Suppressor macrophage treated with lipopolysaccharide for 4 hours (primary cell): Measurements from ENCODE around the gene BRD1.
"Not testable (repeated sequence)": the region's sequence is repeated elsewhere in the genome, so short reads cannot be mapped to it uniquely, and the experiment has no call there.

ENCODE experiments used
- DNase-seq: peaks from one replicate; pipeline ENCODE4 v3.0.0-alpha.2; 2020

BRD1 gene

GRCh38 chr22:49825944-49826602 lies 1.6 kb downstream of the BRD1 start:
- DNase-seq: peak; percentile 33

GRCh38 chr22:49825436-49825835 lies 2.2 kb downstream of the BRD1 start:
- DNase-seq: no peak

- no peak for DNase-seq
These were observed 2.7 kb downstream of the BRD1 start for GRCh38 chr22:49824936-49825335.

GRCh38 chr22:49824185-49824925 lies 3.3 kb downstream of the BRD1 start:
- DNase-seq: no peak

- no peak for DNase-seq
These were observed 4.2 kb downstream of the BRD1 start for GRCh38 chr22:49823289-49824045.

GRCh38 chr22:49821741-49822140 lies 5.9 kb downstream of the BRD1 start:
- DNase-seq: not testable (repeated sequence)

GRCh38 chr22:49820984-49821383 lies 6.7 kb downstream of the BRD1 start:
- DNase-seq: no peak

GRCh38 chr22:49817359-49817758 lies 10.3 kb downstream of the BRD1 start:
- no peak for DNase-seq

GRCh38 chr22:49815641-49816091 lies 12.0 kb downstream of the BRD1 start:
- DNase-seq: no peak

- DNase-seq: no peak
These were observed 12.8 kb downstream of the BRD1 start for GRCh38 chr22:49814856-49815255.

- no peak for DNase-seq
These were observed 13.4 kb downstream of the BRD1 start for GRCh38 chr22:49814164-49814686.

GRCh38 chr22:49812838-49813237 lies 14.8 kb downstream of the BRD1 start:
- no peak for DNase-seq

GRCh38 chr22:49811020-49811791 lies 16.5 kb downstream of the BRD1 start:
- no peak for DNase-seq

GRCh38 chr22:49810363-49811019 lies 17.2 kb downstream of the BRD1 start:
- DNase-seq: no peak

- no peak for DNase-seq
These were observed 19.6 kb downstream of the BRD1 start for GRCh38 chr22:49807780-49808708.

- DNase-seq: no peak
These were observed 20.5 kb downstream of the BRD1 start for GRCh38 chr22:49807129-49807528.

GRCh38 chr22:49803737-49804375 lies 23.8 kb downstream of the BRD1 start:
- DNase-seq: no peak

GRCh38 chr22:49803134-49803533 lies 24.5 kb downstream of the BRD1 start:
- no peak for DNase-seq

GRCh38 chr22:49801391-49802060 lies 26.1 kb downstream of the BRD1 start:
- DNase-seq: no peak
